ENCODE data around the gene HSD3B1.

DNA sequence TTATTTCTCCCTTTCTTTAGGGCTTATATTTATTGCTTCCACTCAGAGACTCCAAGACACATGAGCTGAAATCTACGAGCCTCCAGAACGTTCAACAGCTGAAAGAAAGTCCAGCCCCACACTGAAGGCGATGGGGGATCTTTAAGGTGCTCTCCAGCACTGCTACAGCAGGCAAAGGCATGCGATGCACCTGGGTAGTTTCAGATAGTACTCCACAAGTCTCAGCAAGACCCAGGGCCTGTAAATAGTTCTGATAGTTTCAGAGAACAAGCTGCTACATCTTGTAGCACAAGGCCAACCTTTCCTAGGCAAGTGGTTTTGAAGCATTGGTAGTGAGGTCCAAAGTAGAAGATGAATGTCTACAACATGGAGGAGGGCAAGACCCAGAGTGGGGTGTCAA is 2.2 kb upstream of the HSD3B1 start:
- TF ChIP-seq, protein P1, sequence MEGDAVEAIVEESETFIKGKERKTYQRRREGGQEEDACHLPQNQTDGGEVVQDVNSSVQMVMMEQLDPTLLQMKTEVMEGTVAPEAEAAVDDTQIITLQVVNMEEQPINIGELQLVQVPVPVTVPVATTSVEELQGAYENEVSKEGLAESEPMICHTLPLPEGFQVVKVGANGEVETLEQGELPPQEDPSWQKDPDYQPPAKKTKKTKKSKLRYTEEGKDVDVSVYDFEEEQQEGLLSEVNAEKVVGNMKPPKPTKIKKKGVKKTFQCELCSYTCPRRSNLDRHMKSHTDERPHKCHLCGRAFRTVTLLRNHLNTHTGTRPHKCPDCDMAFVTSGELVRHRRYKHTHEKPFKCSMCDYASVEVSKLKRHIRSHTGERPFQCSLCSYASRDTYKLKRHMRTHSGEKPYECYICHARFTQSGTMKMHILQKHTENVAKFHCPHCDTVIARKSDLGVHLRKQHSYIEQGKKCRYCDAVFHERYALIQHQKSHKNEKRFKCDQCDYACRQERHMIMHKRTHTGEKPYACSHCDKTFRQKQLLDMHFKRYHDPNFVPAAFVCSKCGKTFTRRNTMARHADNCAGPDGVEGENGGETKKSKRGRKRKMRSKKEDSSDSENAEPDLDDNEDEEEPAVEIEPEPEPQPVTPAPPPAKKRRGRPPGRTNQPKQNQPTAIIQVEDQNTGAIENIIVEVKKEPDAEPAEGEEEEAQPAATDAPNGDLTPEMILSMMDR (IDR thresholded peaks at IDR 0.05), result no peak
- no peak for TF ChIP-seq POLR2A (IDR thresholded peaks at IDR 0.05)
- TF ChIP-seq POLR2AphosphoS5 (IDR thresholded peaks at IDR 0.05), result no peak

Data from breast epithelium (tissue), 3 donors.